KMS-11 (cell line): ENCODE data around the gene PCSK1N.

ENCODE experiments used
- H2AFZ ChIP-seq: fragments of 200-600 bp; sonication (generic); 2 replicates; pipeline ENCODE4 v1.6.1; 2016; ENCODE audit warnings: antibody characterized with exemption, mixed run types, low read depth
- H3K27ac ChIP-seq: fragments of 200-600 bp; sonication (generic); 2 replicates; pipeline ENCODE4 v1.6.1; 2016; ENCODE audit warnings: mild to moderate bottlenecking, mixed run types
- H3K27me3 ChIP-seq: fragments of 200-600 bp; sonication (generic); 2 replicates; pipeline ENCODE4 v1.6.1; 2017; ENCODE audit warnings: mild to moderate bottlenecking, low read depth, mixed run types, moderate library complexity; ENCODE audit not compliant: insufficient read depth
- H3K36me3 ChIP-seq: fragments of 200-600 bp; sonication (generic); 2 replicates; pipeline ENCODE4 v1.6.1; 2017; ENCODE audit warnings: mild to moderate bottlenecking, mixed run types; ENCODE audit not compliant: insufficient read depth
- H3K4me1 ChIP-seq: fragments of 200-600 bp; sonication (generic); 2 replicates; pipeline ENCODE4 v1.6.1; 2016; ENCODE audit warnings: mild to moderate bottlenecking, low read depth, mixed run types; ENCODE audit not compliant: poor library complexity, severe bottlenecking
- H3K4me2 ChIP-seq: fragments of 200-600 bp; sonication (generic); 2 replicates; pipeline ENCODE4 v1.7.0; 2016; ENCODE audit warnings: mild to moderate bottlenecking, mixed run types
- H3K4me3 ChIP-seq: fragments of 200-600 bp; sonication (generic); IDR thresholded peaks from 2 replicates; pipeline ENCODE4 v1.6.1; 2017; ENCODE audit warnings: low read depth, low read length, mixed read lengths; ENCODE audit not compliant: insufficient read depth
- H3K79me2 ChIP-seq: fragments of 200-600 bp; sonication (generic); 2 replicates; pipeline ENCODE4 v1.6.1; 2016; ENCODE audit warnings: low read depth, mixed run types; ENCODE audit not compliant: insufficient read depth
- H3K9ac ChIP-seq: fragments of 200-600 bp; sonication (generic); 2 replicates; pipeline ENCODE4 v1.6.1; 2016; ENCODE audit warnings: mild to moderate bottlenecking, mixed run types
- H4K20me1 ChIP-seq: fragments of 200-600 bp; sonication (generic); 2 replicates; pipeline ENCODE4 v1.6.1; 2016; ENCODE audit warnings: mild to moderate bottlenecking, mixed run types; ENCODE audit not compliant: insufficient read depth
- TF ChIP-seq, protein P1 (sequence below): fragments of 200-600 bp; sonication (generic); conservative IDR thresholded peaks from 2 replicates; pipeline ENCODE4 v1.6.1; 2017; ENCODE audit warnings: low read depth, mild to moderate bottlenecking, antibody characterized with exemption, low read length, moderate library complexity, mixed read lengths

The PCSK1N gene

DNA sequence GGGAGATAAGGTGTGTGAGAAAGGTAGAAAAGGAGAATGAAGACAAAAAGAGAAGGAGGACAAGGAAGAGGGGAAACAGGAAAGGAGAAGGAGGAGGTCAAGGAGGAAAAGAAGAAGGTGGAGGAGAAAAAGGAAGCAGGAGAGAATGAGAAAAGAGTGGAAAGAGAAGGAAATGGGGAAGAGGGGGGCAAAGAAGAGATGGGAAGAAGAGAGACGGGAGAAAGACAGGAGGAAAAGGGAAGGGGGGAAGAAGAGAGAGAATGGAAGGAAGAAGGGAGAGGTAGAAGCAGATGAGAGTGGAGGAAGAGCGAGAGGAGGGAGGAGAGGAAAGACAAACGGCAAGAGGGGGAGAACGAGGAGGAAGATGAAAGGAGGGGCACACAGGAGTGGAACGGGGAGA, 44.9 kb downstream of the PCSK1N start:
- Histone ChIP-seq H2AFZ (no peak overlapping the region), H3K4me2 (no peak overlapping the region), H3K27me3 (no peaks in the 10 kb centered on the region), H4K20me1 (no peaks in the 10 kb centered on the region), H3K4me1 (no peaks in the 10 kb centered on the region), H3K4me3 (no peak overlapping the region), H3K27ac (no peak overlapping the region), H3K36me3 (no peaks in the 10 kb centered on the region), H3K9ac (no peak overlapping the region), H3K79me2 (no peaks in the 10 kb centered on the region)
- TF ChIP-seq, protein P1, sequence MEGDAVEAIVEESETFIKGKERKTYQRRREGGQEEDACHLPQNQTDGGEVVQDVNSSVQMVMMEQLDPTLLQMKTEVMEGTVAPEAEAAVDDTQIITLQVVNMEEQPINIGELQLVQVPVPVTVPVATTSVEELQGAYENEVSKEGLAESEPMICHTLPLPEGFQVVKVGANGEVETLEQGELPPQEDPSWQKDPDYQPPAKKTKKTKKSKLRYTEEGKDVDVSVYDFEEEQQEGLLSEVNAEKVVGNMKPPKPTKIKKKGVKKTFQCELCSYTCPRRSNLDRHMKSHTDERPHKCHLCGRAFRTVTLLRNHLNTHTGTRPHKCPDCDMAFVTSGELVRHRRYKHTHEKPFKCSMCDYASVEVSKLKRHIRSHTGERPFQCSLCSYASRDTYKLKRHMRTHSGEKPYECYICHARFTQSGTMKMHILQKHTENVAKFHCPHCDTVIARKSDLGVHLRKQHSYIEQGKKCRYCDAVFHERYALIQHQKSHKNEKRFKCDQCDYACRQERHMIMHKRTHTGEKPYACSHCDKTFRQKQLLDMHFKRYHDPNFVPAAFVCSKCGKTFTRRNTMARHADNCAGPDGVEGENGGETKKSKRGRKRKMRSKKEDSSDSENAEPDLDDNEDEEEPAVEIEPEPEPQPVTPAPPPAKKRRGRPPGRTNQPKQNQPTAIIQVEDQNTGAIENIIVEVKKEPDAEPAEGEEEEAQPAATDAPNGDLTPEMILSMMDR, result no peak

DNA sequence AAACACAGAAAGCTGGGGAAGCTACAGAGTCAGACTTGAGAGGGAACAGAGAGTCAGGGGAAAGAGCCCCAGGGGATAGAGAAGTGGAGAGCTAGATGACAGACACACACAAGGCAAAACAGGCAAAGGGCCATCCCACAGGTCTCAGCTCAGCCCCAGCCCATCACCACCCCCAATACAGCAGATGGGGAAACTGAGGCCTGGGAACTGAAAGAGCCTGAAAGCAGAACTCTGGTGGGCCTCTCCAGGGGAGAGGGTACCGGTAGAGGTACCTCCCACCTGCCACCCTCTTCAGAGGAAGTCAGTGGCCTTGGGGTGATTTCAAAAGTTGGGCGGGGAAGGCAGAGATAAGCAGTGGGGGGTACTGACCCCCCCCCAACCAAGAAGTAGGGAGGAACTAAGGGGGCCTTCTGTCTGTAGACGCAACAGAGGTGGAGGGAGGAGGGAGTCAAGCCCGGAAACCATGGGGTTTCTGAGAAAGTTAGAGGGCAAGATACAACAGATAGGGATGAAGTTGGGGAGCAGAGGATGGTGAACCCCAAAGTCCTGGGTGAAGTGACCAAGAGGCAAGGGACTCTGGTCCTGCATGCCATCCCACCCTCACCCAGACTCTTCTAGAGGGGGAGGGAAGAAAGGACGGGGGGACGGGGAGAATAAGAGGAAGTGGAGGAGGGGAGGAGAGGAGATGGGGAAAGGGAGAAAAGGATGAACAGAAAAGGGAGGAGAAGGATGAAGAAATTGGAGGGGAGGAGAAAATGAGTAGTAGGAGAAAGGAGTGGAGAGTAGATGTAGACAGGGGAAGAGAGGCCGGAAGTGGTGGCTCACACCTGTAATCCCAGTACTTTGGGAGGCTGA, 45.8 kb downstream of the PCSK1N start:
- no peak overlapping the region for H3K4me2 ChIP-seq

DNA sequence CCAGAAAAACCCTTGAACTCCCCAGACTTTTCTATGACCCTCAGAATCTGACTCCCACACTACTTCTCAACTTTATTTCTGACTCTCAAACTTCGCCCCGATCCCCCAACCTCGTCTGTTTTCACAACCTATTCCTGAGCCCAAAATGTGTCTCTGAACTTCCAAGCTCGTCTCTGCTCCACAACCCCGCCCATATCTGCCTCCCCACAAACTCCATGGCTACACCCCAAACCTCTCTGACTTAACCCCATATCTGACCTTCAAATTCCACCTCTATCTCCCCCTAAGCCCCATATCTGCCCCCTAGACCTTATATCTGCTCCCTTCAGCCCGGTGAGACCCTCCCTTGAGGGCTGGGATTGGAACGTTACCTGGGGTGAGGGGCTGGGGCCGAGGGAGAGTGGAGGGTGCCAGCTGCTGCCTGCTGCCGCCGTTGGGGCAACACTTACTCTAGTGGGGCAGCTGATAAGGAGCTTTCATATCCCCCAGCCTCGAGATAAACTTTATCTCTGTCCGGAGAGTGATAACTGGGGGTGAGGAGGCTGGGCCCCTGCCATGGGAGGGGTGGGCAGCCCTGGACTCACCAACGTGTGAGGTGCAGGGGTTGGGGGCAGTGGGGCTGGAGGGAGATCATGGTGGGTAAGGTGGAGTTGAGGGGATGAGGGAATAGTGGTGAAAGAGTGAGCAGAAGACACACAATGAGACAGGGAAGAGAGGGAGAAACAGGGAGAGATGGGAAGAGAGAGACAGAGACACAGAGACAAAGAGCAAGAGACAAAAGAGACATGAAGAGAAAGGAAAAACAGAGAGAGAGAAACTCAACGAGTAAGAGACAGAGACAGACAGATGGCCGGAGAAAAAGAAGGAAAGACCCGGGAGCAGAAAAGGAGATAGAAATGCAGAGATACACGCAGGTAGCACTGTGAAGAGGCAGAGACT, 47.6 kb downstream of the PCSK1N start:
- TF ChIP-seq, protein P1, result no peak
- Histone ChIP-seq H4K20me1 (no peaks in the 10 kb centered on the region), H3K4me1 (no peaks in the 10 kb centered on the region), H3K4me2 (no peak overlapping the region), H3K27ac (no peak overlapping the region), H3K36me3 (no peaks in the 10 kb centered on the region), H3K4me3 (no peak overlapping the region), H3K27me3 (no peaks in the 10 kb centered on the region), H2AFZ (no peak overlapping the region), H3K79me2 (no peaks in the 10 kb centered on the region), H3K9ac (no peak overlapping the region)

More for the DNA sequence above, 45.8 kb downstream of the PCSK1N start:
- H3K4me3 ChIP-seq, result no peak overlapping the region
- no peaks in the 10 kb centered on the region for H4K20me1 ChIP-seq
- H3K36me3 ChIP-seq, result no peaks in the 10 kb centered on the region
- no peak overlapping the region for H2AFZ ChIP-seq
- H3K9ac ChIP-seq, result no peak overlapping the region
- no peaks in the 10 kb centered on the region for H3K4me1 ChIP-seq
- H3K27me3 ChIP-seq, result no peaks in the 10 kb centered on the region
- no peaks in the 10 kb centered on the region for H3K79me2 ChIP-seq
- no peak overlapping the region for H3K27ac ChIP-seq
- TF ChIP-seq, protein P1, result no peak

DNA sequence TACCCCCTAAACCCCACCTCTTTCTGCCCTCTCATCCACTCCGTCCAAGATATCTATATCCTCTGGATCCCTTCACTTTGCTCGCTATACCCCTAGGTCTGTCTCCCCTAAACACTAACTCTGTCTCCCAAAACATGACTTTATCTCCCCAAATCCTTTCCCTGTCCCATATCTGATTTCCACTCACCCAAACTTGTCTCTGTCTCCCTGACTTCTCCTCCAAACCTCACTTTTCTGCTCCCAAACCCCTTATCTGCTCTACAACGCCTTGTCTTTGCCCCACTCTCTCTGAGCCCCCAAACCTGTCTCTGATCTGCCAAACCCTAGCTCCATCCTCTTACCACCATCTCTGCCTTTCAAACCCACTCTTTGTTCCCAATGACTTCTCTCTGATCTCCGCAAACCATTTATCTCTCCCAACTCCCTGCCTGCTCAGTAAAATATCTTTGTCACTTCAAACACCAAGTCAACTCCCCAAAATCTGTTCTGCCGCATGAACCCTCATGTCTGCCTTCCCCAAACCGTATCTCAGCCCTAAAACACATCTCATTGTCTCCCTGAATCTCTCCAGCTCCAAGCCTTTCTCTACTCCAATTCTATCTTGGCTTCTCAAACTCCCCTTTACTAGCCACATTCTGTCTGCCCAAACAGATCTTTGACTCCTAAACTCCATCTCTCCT, 48.4 kb downstream of the PCSK1N start:
- Histone ChIP-seq H3K79me2 (no peaks in the 10 kb centered on the region), H2AFZ (no peak overlapping the region), H3K4me1 (no peaks in the 10 kb centered on the region), H3K4me2 (no peak overlapping the region), H4K20me1 (no peaks in the 10 kb centered on the region), H3K27ac (no peak overlapping the region), H3K4me3 (no peak overlapping the region), H3K9ac (no peak overlapping the region), H3K36me3 (no peaks in the 10 kb centered on the region), H3K27me3 (no peaks in the 10 kb centered on the region)
- TF ChIP-seq, protein P1, result no peak
